A549 (cell line): Measurements from ENCODE around the gene CCDC154. TPM values are rescaled to one million over a fixed set of nuclear protein-coding genes. Genes with fewer than 3 reads are reported as not detected.

Source experiments
- ATAC-seq, 2 experiments: fragments of 200-7000 bp in 1 of 2; fragments of >200 bp in 1 of 2; cut with Nextera tagmentation in 1 of 2; cut with Tn5 transposase in 1 of 2; 3 replicates each; pipeline versions ENCODE4 v1.8.0 to v1.9.1; 2018 to 2020; ENCODE audit warnings: mild to moderate bottlenecking in 1 of 2, moderate library complexity in 1 of 2
- CTCF ChIA-PET: fragments of 300-600 bp; sonication (Branson Sonifier 250); formaldehyde crosslinking; extraction: SDS; loops from one replicate; lab custom pipeline; 2021; ENCODE audit warnings: antibody characterized with exemption, inconsistent platforms; lab: Yijun Ruan, JAX
- POLR2A ChIA-PET: fragments of 350-600 bp; formaldehyde crosslinking; extraction: SDS; loops from one replicate; lab custom pipeline; 2021; ENCODE audit warnings: antibody characterized with exemption, inconsistent platforms; lab: Yijun Ruan, JAX
- DNase-seq, 2 experiments: peaks; one replicate each; pipeline versions ENCODE4 v3.0.0 to v3.0.0-alpha.2; 2011 to 2016; ENCODE audit warnings: low read depth in 1 of 2, low spot score in 1 of 2
- FAIRE-seq: peaks from 2 replicates; lab custom pipeline; 2011; peaks lifted over from hg19 to GRCh38; lab: Jason Lieb, UNC
- H3K27ac ChIP-seq, 2 experiments: fragments of >200 bp; sonication (Bioruptor Twin); formaldehyde crosslinking; 3 replicates each; pipeline ENCODE4 v1.5.1; 2016 to 2017
- H3K4me1 ChIP-seq: fragments of >200 bp; sonication (Bioruptor Twin); formaldehyde crosslinking; 3 replicates; pipeline ENCODE4 v1.6.1; 2016
- H3K4me2 ChIP-seq: fragments of >200 bp; sonication (Bioruptor Twin); formaldehyde crosslinking; 3 replicates; pipeline ENCODE4 v1.6.1; 2016
- H3K4me3 ChIP-seq: fragments of >200 bp; sonication (Bioruptor Twin); formaldehyde crosslinking; 3 replicates; pipeline ENCODE4 v1.5.1; 2016
- H3K9me3 ChIP-seq: fragments of >200 bp; sonication (Bioruptor Twin); formaldehyde crosslinking; 3 replicates; pipeline ENCODE4 v1.6.1; 2016
- ATOH8 ChIP-seq: fragments of 250-450 bp; sonication (Bioruptor Pico); IDR thresholded peaks from 2 replicates; pipeline ENCODE4 v1.5.0; 2020; ENCODE audit warnings: low read depth, mild to moderate bottlenecking, moderate library complexity
- CHD2 ChIP-seq: fragments of 150-350 bp; IDR thresholded peaks from 2 replicates; pipeline ENCODE4 v1.6.1; 2014; ENCODE audit warnings: low read length; ENCODE audit not compliant: partially characterized antibody
- CHD4 ChIP-seq: fragments of 200-600 bp; sonication (generic); IDR thresholded peaks from 2 replicates; pipeline ENCODE4 v1.6.1; 2016; ENCODE audit warnings: antibody characterized with exemption, mild to moderate bottlenecking, borderline replicate concordance
- EP300 ChIP-seq, 2 experiments: fragments of >200 bp; sonication (Bioruptor Twin); formaldehyde crosslinking; IDR thresholded peaks; 2 replicates in 1 of 2; 3 replicates in 1 of 2; pipeline ENCODE4 v1.6.1; 2016 to 2017
- FOSL2 ChIP-seq, 2 experiments: fragments of 450-650 bp in 1 of 2; fragments of >200 bp in 1 of 2; sonication (Bioruptor Twin) in 1 of 2; formaldehyde crosslinking; IDR thresholded peaks; 2 replicates each; pipeline versions ENCODE4 v1.5.0 to v1.6.1; 2016 to 2020; ENCODE audit warnings: mild to moderate bottlenecking in 1 of 2, moderate library complexity in 1 of 2
- GATA3 ChIP-seq: IDR thresholded peaks from 2 replicates; pipeline ENCODE4 v1.6.1; 2012; ENCODE audit warnings: borderline replicate concordance
- HEYL ChIP-seq: fragments of 250-450 bp; sonication (Bioruptor Pico); IDR thresholded peaks from 2 replicates; pipeline ENCODE4 v1.8.0; 2021; ENCODE audit warnings: mild to moderate bottlenecking, moderate library complexity
- HMGXB4 ChIP-seq: fragments of 250-450 bp; sonication (Bioruptor Pico); IDR thresholded peaks from 2 replicates; pipeline ENCODE4 v1.5.0; 2021; ENCODE audit warnings: mild to moderate bottlenecking, moderate library complexity, borderline replicate concordance
- HOXA7 ChIP-seq: fragments of 250-450 bp; sonication (Bioruptor Pico); IDR thresholded peaks from 2 replicates; pipeline ENCODE4 v1.5.0; 2020; ENCODE audit warnings: mild to moderate bottlenecking, moderate library complexity
- JUN ChIP-seq, 2 experiments: fragments of >200 bp; sonication (Bioruptor Twin); formaldehyde crosslinking; IDR thresholded peaks; 2 replicates in 1 of 2; 3 replicates in 1 of 2; pipeline ENCODE4 v1.6.1; 2016 to 2017
- JUNB ChIP-seq: fragments of >200 bp; sonication (Bioruptor Twin); formaldehyde crosslinking; IDR thresholded peaks from 2 replicates; pipeline ENCODE4 v1.6.1; 2016
- MAZ ChIP-seq: fragments of 150-350 bp; IDR thresholded peaks from 2 replicates; pipeline ENCODE4 v1.6.1; 2014; ENCODE audit warnings: antibody characterized with exemption, low read depth, low read length, borderline replicate concordance
- NPAS2 ChIP-seq: fragments of 250-450 bp; sonication (Bioruptor Pico); IDR thresholded peaks from 2 replicates; pipeline ENCODE4 v1.8.0; 2022; ENCODE audit warnings: mild to moderate bottlenecking, moderate library complexity, borderline replicate concordance
- POLR2AphosphoS2 ChIP-seq: conservative IDR thresholded peaks from 2 replicates; pipeline ENCODE4 v1.6.1; 2012; ENCODE audit warnings: low read length, improper control_type of control experiment, inconsistent platforms
- RAD21 ChIP-seq, 2 experiments: fragments of >200 bp in 1 of 2; sonication (Bioruptor Twin) in 1 of 2; formaldehyde crosslinking in 1 of 2; IDR thresholded peaks in 1 of 2; conservative IDR thresholded peaks in 1 of 2; 2 replicates in 1 of 2; 3 replicates in 1 of 2; pipeline ENCODE4 v1.6.1; 2012 to 2018; ENCODE audit warnings: inconsistent platforms in 1 of 2
- RARB ChIP-seq: fragments of 250-450 bp; sonication (Bioruptor Pico); IDR thresholded peaks from 2 replicates; pipeline ENCODE4 v1.8.0; 2021; ENCODE audit warnings: mild to moderate bottlenecking, moderate library complexity
- RCOR1 ChIP-seq: fragments of 150-350 bp; IDR thresholded peaks from 2 replicates; pipeline ENCODE4 v1.6.1; 2014; ENCODE audit warnings: antibody characterized with exemption, low read length, low read depth
- REST ChIP-seq: fragments of 200-600 bp; sonication (generic); IDR thresholded peaks from 2 replicates; pipeline ENCODE4 v1.6.1; 2016; ENCODE audit warnings: antibody characterized with exemption, mild to moderate bottlenecking, moderate library complexity
- RFX5 ChIP-seq: fragments of 450-650 bp; IDR thresholded peaks from 2 replicates; pipeline ENCODE4 v1.7.1; 2014; ENCODE audit warnings: antibody characterized with exemption, mild to moderate bottlenecking, moderate library complexity
- TFCP2L1 ChIP-seq: fragments of 250-450 bp; sonication (Bioruptor Pico); IDR thresholded peaks from 2 replicates; pipeline ENCODE4 v1.5.0; 2021; ENCODE audit warnings: mild to moderate bottlenecking
- TP53 ChIP-seq: fragments of 250-450 bp; sonication (Bioruptor Pico); IDR thresholded peaks from 2 replicates; pipeline ENCODE4 v1.5.0; 2021; ENCODE audit warnings: mild to moderate bottlenecking, moderate library complexity
- ZNF302 ChIP-seq: fragments of 250-450 bp; sonication (Bioruptor Pico); IDR thresholded peaks from 2 replicates; pipeline ENCODE4 v1.9.0; 2021; ENCODE audit warnings: inconsistent platforms, mild to moderate bottlenecking, moderate library complexity
- WGBS: methylation state at CpG from one replicate; pipeline ENCODE4 v1.1.6; 2017; ENCODE audit errors: missing lambda C conversion rate; 5-methylcytosine and 5-hydroxymethylcytosine counted together
- polyA plus RNA-seq, 4 experiments: library from polyadenylated mRNA; depleted of rRNA in 3 of 4; stranded (reverse); fragments of >200 nt; fragmentation: RNase III in 1 of 4; extraction: RNeasy Plus Mini Kit Qiagen cat#74134 plus additional on column Dnase treatment in 1 of 4; gene quantifications; 2 replicates in 3 of 4; 3 replicates in 1 of 4; pipeline ENCODE4 v1.2.3, GENCODE V29; 2011 to 2017

CCDC154 gene
- polyA plus RNA-seq, 2 of the 4 experiments (the other 2 are of a cell fraction) = 0.16 to 0.74 TPM

GRCh38 chr16:1442697-1443096 is 1.7 kb downstream of the CCDC154 start:
- 66% methylated on average over 20 of the region's 24 CpGs for WGBS
- CTCF ChIA-PET = interaction anchor here (9.2 kb wide), 1 partner anchor 16 kb away, joined by 57 read pairs; no protein-coding TSS in a partner anchor
- DNase-seq (no peak), ATAC-seq (no peak), FAIRE-seq (no peak)
- Histone ChIP-seq H3K9me3 (no peaks in the 10 kb centered on the region), H3K4me3 (no peak overlapping the region), H3K27ac (no peak overlapping the region), H3K4me2 (no peak overlapping the region), H3K4me1 (no peaks in the 10 kb centered on the region)
- TF ChIP-seq POLR2AphosphoS2 (no peak), NPAS2 (CRISPR knock-in tag) (no peak), CHD2 (no peak), ZNF302 (CRISPR knock-in tag) (no peak), TP53 (CRISPR knock-in tag) (no peak), RFX5 (no peak), ATOH8 (CRISPR knock-in tag) (no peak), RARB (no peak), JUNB (no peak), MAZ (no peak), FOSL2 (IDR thresholded peaks at IDR 0.05) (no peak), FOSL2 (CRISPR knock-in tag; IDR thresholded peaks at IDR 0.05) (no peak), CHD4 (no peak), REST (no peak), TFCP2L1 (CRISPR knock-in tag) (no peak), HMGXB4 (no peak)
- POLR2A ChIA-PET = no interaction called here

- ATAC-seq = no peak
- CTCF ChIA-PET = interaction anchor here (1.2 to 9.2 kb wide), 3 partner anchors 13 to 384 kb away, joined by 3 to 57 read pairs (median 4); no protein-coding TSS in a partner anchor
These were observed 2.9 kb downstream of the CCDC154 start for GRCh38 chr16:1441391-1441829.

More at GRCh38 chr16:1441391-1441829, 2.9 kb downstream of the CCDC154 start:
- TF ChIP-seq HEYL (CRISPR knock-in tag) (no peak), RCOR1 (no peak), RAD21 (conservative IDR thresholded peaks at IDR 0.05 in 1 of 2, IDR thresholded peaks at IDR 0.05 in 1 of 2) (no peak), JUN (IDR thresholded peaks at IDR 0.05) (no peak), FOSL2 (IDR thresholded peaks at IDR 0.05) (no peak), FOSL2 (CRISPR knock-in tag; IDR thresholded peaks at IDR 0.05) (no peak), GATA3 (no peak), HOXA7 (CRISPR knock-in tag) (no peak), EP300 (IDR thresholded peaks at IDR 0.05) (no peak)
- no peak overlapping the region for H3K4me3 ChIP-seq
- H3K9me3 ChIP-seq = no peaks in the 10 kb centered on the region
- POLR2A ChIA-PET = no interaction called here
- no peak for FAIRE-seq
- 80% methylated on average over 16 of the region's 22 CpGs for WGBS
- no peaks in the 10 kb centered on the region for H3K4me1 ChIP-seq
- no peak overlapping the region for H3K27ac ChIP-seq
- DNase-seq = no peak
- no peak overlapping the region for H3K4me2 ChIP-seq
